PC-9 (cell line): ENCODE data around the gene EBLN2. TPM values are rescaled to one million over a fixed set of nuclear protein-coding genes. Genes with fewer than 3 reads are reported as not detected.

Experiments
- BruUV-seq: library from RNA; stranded (reverse); fragments of 400-500 nt; replicated peaks from 2 replicates; lab custom pipeline; 2021; lab: Mats Ljungman, UMichigan
- CTCF ChIA-PET: fragments of 300-600 bp; sonication (Branson Sonifier 250); formaldehyde crosslinking; loops from one replicate; lab custom pipeline; 2022; ENCODE audit warnings: antibody characterized with exemption; lab: Charles Lee
- POLR2A ChIA-PET: fragments of 300-600 bp; sonication (Branson Sonifier 250); formaldehyde crosslinking; loops from one replicate; lab custom pipeline; 2022; ENCODE audit warnings: antibody characterized with exemption; ENCODE audit not compliant: unreplicated experiment; lab: Charles Lee
- DNase-seq, 2 experiments: peaks; one replicate each; pipeline versions ENCODE4 v3.0.0 to v3.0.0-alpha.2; 2015 to 2022; ENCODE audit warnings: mixed read lengths in 1 of 2
- H2AFZ ChIP-seq: fragments of 200-600 bp; sonication (generic); 2 replicates; pipeline ENCODE4 v1.8.1; 2017; ENCODE audit warnings: antibody characterized with exemption
- H3F3A ChIP-seq: fragments of 200-600 bp; sonication (generic); 2 replicates; pipeline ENCODE4 v1.8.1; 2017; ENCODE audit warnings: antibody characterized with exemption, mild to moderate bottlenecking, low read depth; ENCODE audit not compliant: insufficient read depth
- H3K27ac ChIP-seq: fragments of 200-600 bp; sonication (generic); 2 replicates; pipeline ENCODE4 v1.6.1; 2016; ENCODE audit warnings: mixed run types
- H3K27me3 ChIP-seq: fragments of 200-600 bp; sonication (generic); 2 replicates; pipeline ENCODE4 v1.6.1; 2016; ENCODE audit warnings: low read depth, mixed run types; ENCODE audit not compliant: insufficient read depth
- H3K36me3 ChIP-seq: fragments of 200-600 bp; sonication (generic); 2 replicates; pipeline ENCODE4 v1.6.1; 2016; ENCODE audit warnings: low read depth, mixed run types
- H3K4me1 ChIP-seq: fragments of 200-600 bp; sonication (generic); replicated peaks from 2 replicates; pipeline ENCODE4 v1.6.1; 2016; ENCODE audit warnings: mixed run types; ENCODE audit not compliant: insufficient read depth
- H3K4me2 ChIP-seq: fragments of 200-600 bp; sonication (generic); 2 replicates; pipeline ENCODE4 v1.6.1; 2017; ENCODE audit warnings: mixed run types
- H3K4me3 ChIP-seq: fragments of 200-600 bp; sonication (generic); 2 replicates; pipeline ENCODE4 v1.6.1; 2016; ENCODE audit warnings: mixed run types
- H3K79me2 ChIP-seq: fragments of 200-600 bp; sonication (generic); 2 replicates; pipeline ENCODE4 v1.6.1; 2017; ENCODE audit warnings: low read depth, mixed run types
- H3K9me2 ChIP-seq: fragments of 200-600 bp; sonication (generic); 2 replicates; pipeline ENCODE4 v1.8.1; 2017; ENCODE audit warnings: mild to moderate bottlenecking; ENCODE audit not compliant: insufficient read depth
- H3K9me3 ChIP-seq: fragments of 200-600 bp; sonication (generic); 2 replicates; pipeline ENCODE4 v1.8.1; 2016; ENCODE audit warnings: low read depth; ENCODE audit not compliant: insufficient read depth
- H4K20me1 ChIP-seq: fragments of 200-600 bp; sonication (generic); 2 replicates; pipeline ENCODE4 v1.8.1; 2017; ENCODE audit not compliant: insufficient read depth
- EZH2 ChIP-seq: fragments of 200-600 bp; sonication (generic); IDR thresholded peaks from 2 replicates; pipeline ENCODE4 v1.8.0; 2017; ENCODE audit warnings: antibody characterized with exemption, low read depth
- intact Hi-C: fragments of 100-400 bp; cut with micrococcal nuclease; formaldehyde crosslinking; loops from one replicate; pipeline ENCODE4 v1.10.0; 2022; ENCODE audit not compliant: unreplicated experiment
- total RNA-seq: library from RNA; stranded (reverse); gene quantifications from 2 replicates; pipeline ENCODE4 v1.2.3, GENCODE V29; 2021
- TF ChIP-seq, protein P1 (sequence below): fragments of 200-600 bp; sonication (generic); conservative IDR thresholded peaks from 2 replicates; pipeline ENCODE4 v1.6.1; 2017; ENCODE audit warnings: mixed run types, antibody characterized with exemption, mild to moderate bottlenecking, moderate library complexity

Gene EBLN2
- total RNA-seq, 1 experiment from 2014 or later = 5.5 TPM

DNA sequence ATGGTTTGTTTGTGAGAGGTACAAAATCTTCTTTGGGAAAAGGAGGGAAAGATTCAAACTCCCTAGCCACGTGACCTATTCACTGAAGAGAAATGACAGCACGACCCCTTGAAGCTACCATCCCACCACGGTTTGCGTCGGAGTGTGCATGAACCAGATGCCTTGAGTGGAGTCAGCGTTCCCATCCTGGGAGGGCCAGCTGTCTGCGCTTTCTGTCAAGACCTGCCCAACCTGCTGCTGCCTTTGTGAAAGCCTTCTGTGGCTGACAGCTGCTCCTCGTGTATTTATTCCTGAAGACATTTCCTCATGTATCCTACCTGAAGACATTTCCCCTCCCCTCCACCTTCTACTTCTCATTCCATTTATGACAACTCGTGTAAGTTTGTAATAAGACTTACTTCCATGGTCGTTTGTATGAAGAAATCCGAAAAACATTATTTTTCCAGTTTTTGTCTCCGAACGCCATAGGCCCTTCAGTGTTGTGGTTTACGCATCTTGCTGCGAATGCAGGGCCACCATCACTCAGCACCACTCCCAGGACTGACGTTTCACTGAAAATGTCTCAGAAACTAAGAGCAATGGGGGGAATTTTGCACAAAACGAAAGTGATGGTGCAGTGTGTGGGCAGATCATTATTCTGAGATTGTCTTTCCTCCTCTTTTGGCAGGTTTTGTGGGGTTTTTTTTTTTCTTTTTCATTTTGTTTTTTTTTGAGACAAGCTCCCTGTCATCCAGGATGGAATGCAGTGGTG lies 18.9 kb downstream of the EBLN2 start:
- intact Hi-C loops = loop anchor here (10.0 kb wide), 1 partner anchor 256 kb away; no protein-coding TSS in a partner anchor

GRCh38 chr3:73081140-73081539 lies 19.7 kb downstream of the EBLN2 start:
- TF ChIP-seq EZH2 = no peak
- TF ChIP-seq, protein P1, sequence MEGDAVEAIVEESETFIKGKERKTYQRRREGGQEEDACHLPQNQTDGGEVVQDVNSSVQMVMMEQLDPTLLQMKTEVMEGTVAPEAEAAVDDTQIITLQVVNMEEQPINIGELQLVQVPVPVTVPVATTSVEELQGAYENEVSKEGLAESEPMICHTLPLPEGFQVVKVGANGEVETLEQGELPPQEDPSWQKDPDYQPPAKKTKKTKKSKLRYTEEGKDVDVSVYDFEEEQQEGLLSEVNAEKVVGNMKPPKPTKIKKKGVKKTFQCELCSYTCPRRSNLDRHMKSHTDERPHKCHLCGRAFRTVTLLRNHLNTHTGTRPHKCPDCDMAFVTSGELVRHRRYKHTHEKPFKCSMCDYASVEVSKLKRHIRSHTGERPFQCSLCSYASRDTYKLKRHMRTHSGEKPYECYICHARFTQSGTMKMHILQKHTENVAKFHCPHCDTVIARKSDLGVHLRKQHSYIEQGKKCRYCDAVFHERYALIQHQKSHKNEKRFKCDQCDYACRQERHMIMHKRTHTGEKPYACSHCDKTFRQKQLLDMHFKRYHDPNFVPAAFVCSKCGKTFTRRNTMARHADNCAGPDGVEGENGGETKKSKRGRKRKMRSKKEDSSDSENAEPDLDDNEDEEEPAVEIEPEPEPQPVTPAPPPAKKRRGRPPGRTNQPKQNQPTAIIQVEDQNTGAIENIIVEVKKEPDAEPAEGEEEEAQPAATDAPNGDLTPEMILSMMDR = no peak
- H3K4me3 ChIP-seq = no peak overlapping the region
- no peaks in the 10 kb centered on the region for H3K9me3 ChIP-seq
- H3K36me3 ChIP-seq = no peaks in the 10 kb centered on the region
- H4K20me1 ChIP-seq = no peaks in the 10 kb centered on the region
- H3K27ac ChIP-seq = no peak overlapping the region
- H3K27me3 ChIP-seq = no peaks in the 10 kb centered on the region
- no TSS peak for BruUV-seq
- intact Hi-C loops = loop anchor here (10.0 kb wide), 1 partner anchor 256 kb away; no protein-coding TSS in a partner anchor
- H3F3A ChIP-seq = no peaks in the 10 kb centered on the region
- H3K79me2 ChIP-seq = no peaks in the 10 kb centered on the region
- H3K9me2 ChIP-seq = no peaks in the 10 kb centered on the region
- POLR2A ChIA-PET = no interaction called here
- DNase-seq = no peak
- no peak overlapping the region for H3K4me2 ChIP-seq
- H2AFZ ChIP-seq = no peak overlapping the region
- H3K4me1 ChIP-seq = no peaks in the 10 kb centered on the region
- CTCF ChIA-PET = interaction anchor here (0.6 kb wide), 1 partner anchor 1171 kb away, joined by 7 read pairs; no protein-coding TSS in a partner anchor

More for the DNA sequence above, 18.9 kb downstream of the EBLN2 start:
- no peaks in the 10 kb centered on the region for H3K4me1 ChIP-seq
- no peak overlapping the region for H2AFZ ChIP-seq
- no peak overlapping the region for H3K4me2 ChIP-seq
- no peaks in the 10 kb centered on the region for H3K79me2 ChIP-seq
- H4K20me1 ChIP-seq = no peaks in the 10 kb centered on the region
- TF ChIP-seq, protein P1 = no peak
- H3K9me3 ChIP-seq = no peaks in the 10 kb centered on the region
- no peaks in the 10 kb centered on the region for H3K9me2 ChIP-seq
- CTCF ChIA-PET = interaction anchor here (0.6 kb wide), 1 partner anchor 1170 kb away, joined by 7 read pairs; no protein-coding TSS in a partner anchor
- H3K27me3 ChIP-seq = no peaks in the 10 kb centered on the region
- no peaks in the 10 kb centered on the region for H3K36me3 ChIP-seq
- no peaks in the 10 kb centered on the region for H3F3A ChIP-seq
- DNase-seq = no peak
- H3K4me3 ChIP-seq = no peak overlapping the region
- H3K27ac ChIP-seq = no peak overlapping the region
- POLR2A ChIA-PET = no interaction called here
- BruUV-seq = no TSS peak

DNA sequence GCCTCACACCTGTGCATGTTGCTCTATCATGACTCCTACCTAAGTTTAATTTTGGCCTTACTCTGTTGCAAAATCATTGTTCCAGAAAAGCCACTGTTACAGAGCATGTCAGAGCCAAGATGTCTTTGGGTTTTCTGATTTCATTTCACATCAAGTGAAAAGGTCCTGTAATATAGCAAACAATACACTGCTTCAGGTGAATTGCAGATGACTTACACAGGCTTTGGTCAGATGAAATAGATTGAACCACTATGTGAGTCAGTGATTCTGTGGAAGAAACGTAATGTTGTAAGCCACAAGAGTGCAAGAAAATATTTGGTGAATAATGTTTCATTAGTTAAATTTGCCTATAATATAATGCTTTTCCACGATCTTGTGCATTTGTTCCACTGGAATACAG lies 22.7 kb downstream of the EBLN2 start:
- no peaks in the 10 kb centered on the region for H3K4me1 ChIP-seq
- no peak overlapping the region for H2AFZ ChIP-seq
- no peak for DNase-seq
- H3K79me2 ChIP-seq = no peaks in the 10 kb centered on the region
- H3K27ac ChIP-seq = no peak overlapping the region
- H3K9me3 ChIP-seq = no peaks in the 10 kb centered on the region
- no peaks in the 10 kb centered on the region for H3K27me3 ChIP-seq
- no peaks in the 10 kb centered on the region for H4K20me1 ChIP-seq
- H3F3A ChIP-seq = no peaks in the 10 kb centered on the region
- H3K36me3 ChIP-seq = no peaks in the 10 kb centered on the region
- H3K9me2 ChIP-seq = no peaks in the 10 kb centered on the region
- no TSS peak for BruUV-seq
- intact Hi-C loops = loop anchor here (10.0 kb wide), 1 partner anchor 259 kb away; no protein-coding TSS in a partner anchor
- H3K4me3 ChIP-seq = no peak overlapping the region
- no peak overlapping the region for H3K4me2 ChIP-seq
- POLR2A ChIA-PET = no interaction called here
- CTCF ChIA-PET = interaction anchor here (0.7 kb wide), 1 partner anchor 197 kb away, joined by 4 read pairs; no protein-coding TSS in a partner anchor
- no peak for TF ChIP-seq EZH2
- TF ChIP-seq, protein P1 = no peak
